Mononuclear cell (primary cell): ENCODE results near the gene VDAC1. TPM values are rescaled to one million over a fixed set of nuclear protein-coding genes. Genes with fewer than 3 reads are reported as not detected.
A peak's percentile ranks its signal among the peaks of the same experiment; 100 is the strongest.
"Not testable (repeated sequence)": the region's sequence is repeated elsewhere in the genome, so short reads cannot be mapped to it uniquely, and the experiment has no call there.

Experiments
- H3K27me3 ChIP-seq: 2 replicates; pipeline ENCODE4 v1.6.0; 2011; ENCODE audit warnings: low read length, control low read depth; ENCODE audit not compliant: insufficient read depth
- H3K4me1 ChIP-seq: 2 replicates; pipeline ENCODE4 v1.5.1; 2011; ENCODE audit warnings: mild to moderate bottlenecking, low read length, control low read depth; ENCODE audit not compliant: insufficient read depth
- H3K4me3 ChIP-seq: 2 replicates; pipeline ENCODE4 v1.5.1; 2011; ENCODE audit warnings: mild to moderate bottlenecking, low read length, moderate library complexity
- H3K9me3 ChIP-seq: 2 replicates; pipeline ENCODE4 v1.5.1; 2011; ENCODE audit warnings: low read depth, mild to moderate bottlenecking, control low read depth, low read length
- total RNA-seq: library from RNA; depleted of rRNA; stranded (reverse); fragments of >200 nt; gene quantifications from one replicate; pipeline ENCODE4 v1.2.3, GENCODE V29; 2012

Gene VDAC1
- total RNA-seq, 1 donor = 94.9 TPM

GRCh38 chr5:133935991-133936650 is 68.7 kb downstream of the VDAC1 start:
- peaks cover 45% of the 10 kb centered on the region for H3K4me1 ChIP-seq
- not testable (repeated sequence) for H3K4me3 ChIP-seq, H3K9me3 ChIP-seq, H3K27me3 ChIP-seq

GRCh38 chr5:133935667-133935940 is 69.2 kb downstream of the VDAC1 start:
- Histone ChIP-seq H3K4me1 (peaks cover 50% of the 10 kb centered on the region), H3K27me3 (no peaks in the 10 kb centered on the region), H3K4me3 (no peak overlapping the region), H3K9me3 (no peaks in the 10 kb centered on the region)

GRCh38 chr5:133934822-133935666 is 69.7 kb downstream of the VDAC1 start:
- Histone ChIP-seq H3K4me1 (peaks cover 56% of the 10 kb centered on the region), H3K4me3 (no peak overlapping the region), H3K27me3 (no peaks in the 10 kb centered on the region), H3K9me3 (no peaks in the 10 kb centered on the region)

- peaks cover 59% of the 10 kb centered on the region for H3K4me1 ChIP-seq
- H3K9me3 ChIP-seq = no peaks in the 10 kb centered on the region
- H3K4me3 ChIP-seq = no peak overlapping the region
- H3K27me3 ChIP-seq = no peaks in the 10 kb centered on the region
These were observed 70.5 kb downstream of the VDAC1 start for GRCh38 chr5:133934311-133934710.

GRCh38 chr5:133933670-133934295 is 71.0 kb downstream of the VDAC1 start:
- Histone ChIP-seq H3K4me3 (no peak overlapping the region), H3K4me1 (peaks cover 61% of the 10 kb centered on the region), H3K27me3 (no peaks in the 10 kb centered on the region), H3K9me3 (no peaks in the 10 kb centered on the region)

GRCh38 chr5:133933169-133933509 is 71.6 kb downstream of the VDAC1 start:
- no peak overlapping the region for H3K4me3 ChIP-seq
- H3K27me3 ChIP-seq = no peaks in the 10 kb centered on the region

GRCh38 chr5:133932441-133933168 is 72.2 kb downstream of the VDAC1 start:
- H3K9me3 ChIP-seq = no peaks in the 10 kb centered on the region
- H3K4me1 ChIP-seq = peaks cover 54% of the 10 kb centered on the region
- H3K4me3 ChIP-seq = no peak overlapping the region
- H3K27me3 ChIP-seq = no peaks in the 10 kb centered on the region

More at GRCh38 chr5:133933169-133933509, 71.6 kb downstream of the VDAC1 start:
- Histone ChIP-seq H3K9me3 (no peaks in the 10 kb centered on the region), H3K4me1 (peaks cover 56% of the 10 kb centered on the region)

GRCh38 chr5:133931546-133931945 is 73.2 kb downstream of the VDAC1 start:
- H3K4me3 ChIP-seq = no peak overlapping the region
- H3K27me3 ChIP-seq = no peaks in the 10 kb centered on the region
- H3K4me1 ChIP-seq = peaks cover 54% of the 10 kb centered on the region
- no peaks in the 10 kb centered on the region for H3K9me3 ChIP-seq

GRCh38 chr5:133930813-133931090 is 74.0 kb downstream of the VDAC1 start:
- peak overlapping the region; percentile 8 for H3K4me3 ChIP-seq
- peaks cover 54% of the 10 kb centered on the region for H3K4me1 ChIP-seq
- H3K9me3 ChIP-seq = no peaks in the 10 kb centered on the region
- no peaks in the 10 kb centered on the region for H3K27me3 ChIP-seq

- no peaks in the 10 kb centered on the region for H3K9me3 ChIP-seq
- peaks cover 54% of the 10 kb centered on the region for H3K4me1 ChIP-seq
- H3K4me3 ChIP-seq = peak overlapping the region; percentile 8
- H3K27me3 ChIP-seq = no peaks in the 10 kb centered on the region
These were observed 74.5 kb downstream of the VDAC1 start for GRCh38 chr5:133930061-133930812.

- no peaks in the 10 kb centered on the region for H3K27me3 ChIP-seq
- no peak overlapping the region for H3K4me3 ChIP-seq
- peaks cover 48% of the 10 kb centered on the region for H3K4me1 ChIP-seq
- H3K9me3 ChIP-seq = no peaks in the 10 kb centered on the region
These were observed 76.0 kb downstream of the VDAC1 start for GRCh38 chr5:133928587-133929393.

- H3K9me3 ChIP-seq = no peaks in the 10 kb centered on the region
- peaks cover 36% of the 10 kb centered on the region for H3K4me1 ChIP-seq
- no peak overlapping the region for H3K4me3 ChIP-seq
- H3K27me3 ChIP-seq = no peaks in the 10 kb centered on the region
These were observed 77.2 kb downstream of the VDAC1 start for GRCh38 chr5:133927300-133928180.

GRCh38 chr5:133926489-133927299 is 78.1 kb downstream of the VDAC1 start:
- Histone ChIP-seq H3K4me3 (no peak overlapping the region), H3K9me3 (no peaks in the 10 kb centered on the region), H3K27me3 (no peaks in the 10 kb centered on the region), H3K4me1 (peaks cover 28% of the 10 kb centered on the region)
